Neural cell (in vitro differentiated cells): Measurements from ENCODE around the gene DBF4. TPM values are rescaled to one million over a fixed set of nuclear protein-coding genes. Genes with fewer than 3 reads are reported as not detected.
"Not testable (repeated sequence)": the region's sequence is repeated elsewhere in the genome, so short reads cannot be mapped to it uniquely, and the experiment has no call there.

Source experiments
- H2AFZ ChIP-seq: fragments of 200-600, 300-800 bp; sonication (generic), shearing (Covaris generic); 2 replicates; pipeline ENCODE4 v1.6.0; 2014; ENCODE audit warnings: low read depth, mild to moderate bottlenecking, antibody characterized with exemption, low read length, moderate library complexity
- H3F3A ChIP-seq: fragments of 200-600 bp; shearing (Covaris generic); 2 replicates; pipeline ENCODE4 v1.6.1; 2016; ENCODE audit warnings: mild to moderate bottlenecking, moderate library complexity, mixed read lengths, antibody characterized with exemption, low read length; ENCODE audit not compliant: insufficient read depth, poor library complexity, severe bottlenecking
- H3K27ac ChIP-seq: fragments of 200-600, 300-800 bp; sonication (generic), shearing (Covaris generic); 2 replicates; pipeline ENCODE4 v1.5.1; 2014; ENCODE audit warnings: mild to moderate bottlenecking, low read length, moderate library complexity
- H3K27me3 ChIP-seq: fragments of 300-800, 200-600 bp; sonication (generic), shearing (Covaris generic); 2 replicates; pipeline ENCODE4 v1.6.0; 2014; ENCODE audit warnings: mild to moderate bottlenecking, low read depth, low read length, moderate library complexity; ENCODE audit not compliant: insufficient read depth
- H3K36me3 ChIP-seq: fragments of 300-800, 200-600 bp; sonication (generic), shearing (Covaris generic); 2 replicates; pipeline ENCODE4 v1.5.1; 2014; ENCODE audit warnings: mild to moderate bottlenecking, antibody characterized with exemption, low read length, moderate library complexity; ENCODE audit not compliant: insufficient read depth
- H3K4me2 ChIP-seq: fragments of 300-800, 200-600 bp; sonication (generic), shearing (Covaris generic); 2 replicates; pipeline ENCODE4 v1.6.0; 2014; ENCODE audit warnings: mild to moderate bottlenecking, low read length
- H3K4me3 ChIP-seq: fragments of 300-800, 200-600 bp; sonication (generic), shearing (Covaris generic); 2 replicates; pipeline ENCODE4 v1.5.1; 2014; ENCODE audit warnings: mild to moderate bottlenecking, low read length, moderate library complexity
- H3K79me2 ChIP-seq: fragments of 200-600 bp; shearing (Covaris generic); replicated peaks from 2 replicates; pipeline ENCODE4 v1.6.0; 2014; ENCODE audit warnings: mild to moderate bottlenecking, low read length, moderate library complexity; ENCODE audit not compliant: insufficient read depth
- H3K9ac ChIP-seq: fragments of 300-800, 200-600 bp; sonication (generic), shearing (Covaris generic); 2 replicates; pipeline ENCODE4 v1.6.1; 2016; ENCODE audit warnings: mild to moderate bottlenecking, low read length, mixed read lengths
- H3K9me2 ChIP-seq: fragments of 200-600 bp; shearing (Covaris generic); 2 replicates; pipeline ENCODE4 v1.6.1; 2016; ENCODE audit warnings: mild to moderate bottlenecking, low read length, mixed read lengths; ENCODE audit not compliant: insufficient read depth
- H3K9me3 ChIP-seq: fragments of 200-600, 300-800 bp; sonication (generic), shearing (Covaris generic); 2 replicates; pipeline ENCODE4 v1.6.1; 2016; ENCODE audit warnings: mild to moderate bottlenecking, mixed run types, low read length, moderate library complexity, mixed read lengths
- H4K20me1 ChIP-seq: fragments of 200-600 bp; shearing (Covaris generic); 2 replicates; pipeline ENCODE4 v1.6.1; 2016; ENCODE audit warnings: mild to moderate bottlenecking, mixed run types; ENCODE audit not compliant: insufficient read depth
- EP300 ChIP-seq: fragments of 450-650 bp; conservative IDR thresholded peaks from 2 replicates; pipeline ENCODE4 v1.6.1; 2014; ENCODE audit warnings: antibody characterized with exemption, mild to moderate bottlenecking, moderate library complexity; ENCODE audit not compliant: poor library complexity, severe bottlenecking
- EZH2 ChIP-seq: fragments of 200-600, 300-800 bp; shearing (Covaris generic), sonication (generic); IDR thresholded peaks from 2 replicates; pipeline ENCODE4 v1.6.1; 2014; ENCODE audit warnings: antibody characterized with exemption, low read length, borderline replicate concordance, mild to moderate bottlenecking; ENCODE audit not compliant: insufficient read depth, poor library complexity, severe bottlenecking
- MXI1 ChIP-seq: fragments of 450-650 bp; conservative IDR thresholded peaks from 2 replicates; pipeline ENCODE4 v1.6.1; 2014; ENCODE audit warnings: antibody characterized with exemption, mild to moderate bottlenecking; ENCODE audit not compliant: poor library complexity, severe bottlenecking
- POLR2AphosphoS5 ChIP-seq: IDR thresholded peaks from 2 replicates; pipeline ENCODE4 v1.6.1; 2012
- RAD21 ChIP-seq: fragments of 450-650 bp; conservative IDR thresholded peaks from 2 replicates; pipeline ENCODE4 v1.6.1; 2014; ENCODE audit warnings: antibody characterized with exemption, mild to moderate bottlenecking, moderate library complexity
- SMC3 ChIP-seq: fragments of 450-650 bp; conservative IDR thresholded peaks from 2 replicates; pipeline ENCODE4 v1.6.1; 2014; ENCODE audit warnings: antibody characterized with exemption, mild to moderate bottlenecking, moderate library complexity; ENCODE audit not compliant: poor library complexity
- TAF1 ChIP-seq: IDR thresholded peaks from 2 replicates; pipeline ENCODE4 v1.6.1; 2012; ENCODE audit warnings: low read depth
- polyA plus RNA-seq: library from polyadenylated mRNA; depleted of rRNA; stranded (reverse); fragments of >200 nt; gene quantifications from 2 replicates; pipeline ENCODE4 v1.2.3, GENCODE V29; 2014

The DBF4 gene
- polyA plus RNA-seq, 1 donor from 2014 or later = 13.0 TPM

DNA sequence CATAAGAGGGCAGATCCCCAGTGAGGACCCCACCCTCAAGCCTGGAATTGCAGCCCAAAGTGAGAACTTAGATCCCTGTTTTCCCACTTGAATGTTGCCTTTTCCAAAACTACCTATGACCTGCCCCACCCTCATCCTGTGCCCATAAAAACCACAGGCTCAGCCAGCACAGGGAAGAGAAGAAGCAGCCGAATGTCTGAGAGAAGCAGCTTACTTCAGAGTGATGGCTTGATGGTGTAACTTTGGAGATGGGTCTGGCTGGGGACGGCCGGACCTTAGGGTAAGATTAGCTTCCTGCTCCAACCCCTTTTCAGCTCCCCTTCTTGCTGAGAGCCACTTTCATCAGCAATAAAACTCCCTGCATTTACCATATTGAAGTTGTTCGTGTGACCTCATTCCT is 5.8 kb upstream of the DBF4 start:
- no peak for TF ChIP-seq EP300
- TF ChIP-seq MXI1 = no peak
- no peak for TF ChIP-seq EZH2
- no peak for TF ChIP-seq TAF1
- no peak for TF ChIP-seq SMC3
- Histone ChIP-seq H3K27ac (no peak overlapping the region), H3K36me3 (peaks cover 14% of the 10 kb centered on the region), H3K4me3 (no peak overlapping the region), H3K9ac (no peak overlapping the region), H3K27me3 (no peaks in the 10 kb centered on the region), H3F3A (no peaks in the 10 kb centered on the region), H3K79me2 (peaks cover 21% of the 10 kb centered on the region), H4K20me1 (no peaks in the 10 kb centered on the region), H2AFZ (no peak overlapping the region), H3K9me2 (no peaks in the 10 kb centered on the region), H3K4me2 (no peak overlapping the region), H3K9me3 (peaks cover 14% of the 10 kb centered on the region)

DNA sequence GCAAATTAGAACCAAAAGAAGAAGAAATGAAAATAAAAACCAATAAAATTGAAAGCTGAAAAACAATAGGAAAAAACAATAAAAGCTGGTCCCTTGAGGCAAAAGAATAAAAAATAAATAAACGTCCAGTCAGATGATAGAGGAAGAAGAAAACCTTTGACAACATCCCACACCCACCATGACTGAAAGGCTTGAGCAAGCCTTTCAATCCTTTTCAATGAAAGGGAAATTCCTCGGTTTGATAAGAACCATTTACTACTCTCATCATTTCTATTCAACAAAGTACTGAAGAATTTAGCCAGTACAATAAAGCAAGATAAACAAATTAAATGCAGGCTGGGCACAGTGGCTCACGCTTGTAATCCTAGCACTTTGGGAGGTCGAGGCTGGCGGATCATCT is 3.9 kb upstream of the DBF4 start:
- Histone ChIP-seq H3K27ac (no peak overlapping the region), H3K36me3 (peaks cover 14% of the 10 kb centered on the region), H3K9me3 (peaks cover 14% of the 10 kb centered on the region), H3F3A (peaks cover under 1% of the 10 kb centered on the region), H4K20me1 (no peaks in the 10 kb centered on the region), H3K9me2 (no peaks in the 10 kb centered on the region), H3K4me3 (no peak overlapping the region), H3K27me3 (no peaks in the 10 kb centered on the region), H3K79me2 (peaks cover 22% of the 10 kb centered on the region), H3K9ac (no peak overlapping the region), H3K4me2 (no peak overlapping the region), H2AFZ (no peak overlapping the region)
- TF ChIP-seq SMC3 = no peak
- TF ChIP-seq POLR2AphosphoS5 = no peak
- no peak for TF ChIP-seq RAD21
- TF ChIP-seq EZH2 = no peak
- no peak for TF ChIP-seq TAF1

DNA sequence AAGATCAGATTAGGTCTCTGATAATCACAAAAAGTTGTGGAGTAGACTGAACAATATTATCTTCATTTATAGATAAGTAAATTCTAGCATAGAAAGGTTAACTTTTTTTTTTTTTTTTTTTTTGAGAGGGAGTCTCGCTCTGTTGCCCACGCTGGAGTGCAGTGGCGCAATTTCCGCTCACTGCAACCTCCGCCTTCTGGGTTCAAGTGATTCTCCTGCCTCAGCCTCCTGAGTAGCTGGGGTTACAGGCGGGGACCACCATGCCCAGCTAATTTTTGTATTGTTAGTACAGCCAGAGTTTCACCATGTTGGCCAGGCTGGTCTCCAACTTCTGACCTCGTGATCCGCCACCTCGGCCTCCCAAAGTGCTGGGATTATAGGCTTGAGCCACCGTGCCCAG is 3.0 kb upstream of the DBF4 start:
- not testable (repeated sequence) for H3K27ac ChIP-seq, H3K27me3 ChIP-seq, H3K4me2 ChIP-seq, H3K9me2 ChIP-seq, H3K36me3 ChIP-seq, H2AFZ ChIP-seq, H3F3A ChIP-seq, H4K20me1 ChIP-seq, H3K9ac ChIP-seq, H3K4me3 ChIP-seq
- H3K9me3 ChIP-seq = peaks cover 10% of the 10 kb centered on the region
- peaks cover 29% of the 10 kb centered on the region for H3K79me2 ChIP-seq

DNA sequence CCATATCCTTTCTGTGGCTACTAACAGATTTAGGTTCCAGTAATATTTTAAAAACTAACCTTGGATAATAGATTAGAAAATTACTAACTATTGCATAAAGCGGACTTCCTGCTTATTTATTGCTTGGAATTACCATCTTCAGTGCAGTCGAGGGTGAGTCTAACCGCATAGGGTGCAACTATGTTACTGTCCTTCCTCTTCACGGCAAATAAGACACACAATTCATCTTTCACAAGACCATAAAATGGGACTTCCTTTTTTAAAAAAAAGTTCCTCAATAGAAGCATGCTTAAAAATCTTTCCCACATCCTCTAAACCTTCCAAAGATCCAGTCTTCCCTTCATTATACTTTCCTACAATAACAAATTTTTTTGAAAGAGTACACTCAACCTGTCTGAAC is 2.2 kb upstream of the DBF4 start:
- H3K9ac ChIP-seq = no peak overlapping the region
- no peaks in the 10 kb centered on the region for H4K20me1 ChIP-seq
- peaks cover 7% of the 10 kb centered on the region for H3K36me3 ChIP-seq
- no peak overlapping the region for H3K27ac ChIP-seq
- no peak overlapping the region for H3K4me2 ChIP-seq
- H3F3A ChIP-seq = peaks cover 3% of the 10 kb centered on the region
- H2AFZ ChIP-seq = no peak overlapping the region
- no peaks in the 10 kb centered on the region for H3K9me2 ChIP-seq
- TF ChIP-seq RAD21 (no peak), EZH2 (no peak)
- peaks cover 34% of the 10 kb centered on the region for H3K79me2 ChIP-seq
- peak overlapping the region; percentile 90 for H3K4me3 ChIP-seq
- H3K9me3 ChIP-seq = peaks cover 10% of the 10 kb centered on the region
- no peaks in the 10 kb centered on the region for H3K27me3 ChIP-seq
